ENCODE measurements around the gene KRT2. TPM values are rescaled to one million over a fixed set of nuclear protein-coding genes. Genes with fewer than 3 reads are reported as not detected.

KRT2 gene
- total and polyA plus RNA-seq, 4 donors: not detected

DNA sequence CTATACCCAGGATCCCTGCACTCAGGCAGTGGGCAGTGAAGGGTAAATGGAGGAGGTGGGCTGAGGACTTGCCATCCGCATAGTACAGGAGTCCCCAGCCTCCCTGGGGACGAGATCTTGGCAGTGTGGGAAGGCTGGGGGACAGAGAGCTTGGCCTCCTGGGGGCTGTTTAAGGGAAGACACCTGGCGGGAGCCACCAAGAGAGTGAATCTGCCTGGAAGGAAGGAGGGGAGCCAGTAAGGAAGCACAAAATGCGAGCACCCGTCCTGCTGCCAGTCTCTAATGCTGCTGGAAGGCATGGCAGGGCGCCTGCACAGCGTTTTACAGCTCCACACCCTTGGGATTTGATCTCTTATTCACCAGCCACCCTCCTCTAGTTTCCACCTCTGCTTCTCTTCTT lies 7.4 kb upstream of the KRT2 start:
- Histone ChIP-seq H3K9me3 (ENCODE audit: control insufficient read depth in 4 of 4, low read length in 3 of 4) (no peaks in the 10 kb centered on the region), H3K4me1 (ENCODE audit: control insufficient read depth in 4 of 4, insufficient read depth in 4 of 4, low read length in 3 of 4) (no peaks in the 10 kb centered on the region), H3K27me3 (ENCODE audit: control insufficient read depth in 4 of 4, insufficient read depth in 4 of 4, low read length in 3 of 4) (peaks cover 0 to 2% (median 0%) of the 10 kb centered on the region in 4 donors), H3K9ac (ENCODE audit: low read depth in 1 of 2, low read length in 2 of 2) (no peak overlapping the region), H3K27ac (ENCODE audit: low read depth in 1 of 2, low read length in 2 of 2) (no peak overlapping the region), H3K36me3 (ENCODE audit: control insufficient read depth in 4 of 4, insufficient read depth in 3 of 4, low read depth in 1 of 4, low read length in 3 of 4) (no peaks in the 10 kb centered on the region), H3K4me3 (ENCODE audit: low read depth in 1 of 3, low read length in 3 of 3) (no peak overlapping the region)
- TF ChIP-seq FOXA2 (IDR thresholded peaks at IDR 0.05) (no peak), JUND (IDR thresholded peaks at IDR 0.05) (no peak), YY1 (IDR thresholded peaks at IDR 0.05) (no peak), FOXA1 (IDR thresholded peaks at IDR 0.05) (no peak), GABPA (IDR thresholded peaks at IDR 0.05 in 1 of 2, conservative IDR thresholded peaks at IDR 0.05 in 1 of 2) (no peak), RXRA (IDR thresholded peaks at IDR 0.05) (no peak), NR2F2 (IDR thresholded peaks at IDR 0.05) (no peak), HNF4G (IDR thresholded peaks at IDR 0.05) (no peak), HNF4A (conservative IDR thresholded peaks at IDR 0.05) (no peak), SP1 (IDR thresholded peaks at IDR 0.05) (no peak), RAD21 (IDR thresholded peaks at IDR 0.05) (no peak)
- TF ChIP-seq, protein P1, sequence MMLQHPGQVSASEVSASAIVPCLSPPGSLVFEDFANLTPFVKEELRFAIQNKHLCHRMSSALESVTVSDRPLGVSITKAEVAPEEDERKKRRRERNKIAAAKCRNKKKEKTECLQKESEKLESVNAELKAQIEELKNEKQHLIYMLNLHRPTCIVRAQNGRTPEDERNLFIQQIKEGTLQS (IDR thresholded peaks at IDR 0.05): no peak
- TF ChIP-seq, protein P2, sequence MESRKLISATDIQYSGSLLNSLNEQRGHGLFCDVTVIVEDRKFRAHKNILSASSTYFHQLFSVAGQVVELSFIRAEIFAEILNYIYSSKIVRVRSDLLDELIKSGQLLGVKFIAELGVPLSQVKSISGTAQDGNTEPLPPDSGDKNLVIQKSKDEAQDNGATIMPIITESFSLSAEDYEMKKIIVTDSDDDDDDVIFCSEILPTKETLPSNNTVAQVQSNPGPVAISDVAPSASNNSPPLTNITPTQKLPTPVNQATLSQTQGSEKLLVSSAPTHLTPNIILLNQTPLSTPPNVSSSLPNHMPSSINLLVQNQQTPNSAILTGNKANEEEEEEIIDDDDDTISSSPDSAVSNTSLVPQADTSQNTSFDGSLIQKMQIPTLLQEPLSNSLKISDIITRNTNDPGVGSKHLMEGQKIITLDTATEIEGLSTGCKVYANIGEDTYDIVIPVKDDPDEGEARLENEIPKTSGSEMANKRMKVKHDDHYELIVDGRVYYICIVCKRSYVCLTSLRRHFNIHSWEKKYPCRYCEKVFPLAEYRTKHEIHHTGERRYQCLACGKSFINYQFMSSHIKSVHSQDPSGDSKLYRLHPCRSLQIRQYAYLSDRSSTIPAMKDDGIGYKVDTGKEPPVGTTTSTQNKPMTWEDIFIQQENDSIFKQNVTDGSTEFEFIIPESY (IDR thresholded peaks at IDR 0.05): no peak
- TF ChIP-seq, protein P3, sequence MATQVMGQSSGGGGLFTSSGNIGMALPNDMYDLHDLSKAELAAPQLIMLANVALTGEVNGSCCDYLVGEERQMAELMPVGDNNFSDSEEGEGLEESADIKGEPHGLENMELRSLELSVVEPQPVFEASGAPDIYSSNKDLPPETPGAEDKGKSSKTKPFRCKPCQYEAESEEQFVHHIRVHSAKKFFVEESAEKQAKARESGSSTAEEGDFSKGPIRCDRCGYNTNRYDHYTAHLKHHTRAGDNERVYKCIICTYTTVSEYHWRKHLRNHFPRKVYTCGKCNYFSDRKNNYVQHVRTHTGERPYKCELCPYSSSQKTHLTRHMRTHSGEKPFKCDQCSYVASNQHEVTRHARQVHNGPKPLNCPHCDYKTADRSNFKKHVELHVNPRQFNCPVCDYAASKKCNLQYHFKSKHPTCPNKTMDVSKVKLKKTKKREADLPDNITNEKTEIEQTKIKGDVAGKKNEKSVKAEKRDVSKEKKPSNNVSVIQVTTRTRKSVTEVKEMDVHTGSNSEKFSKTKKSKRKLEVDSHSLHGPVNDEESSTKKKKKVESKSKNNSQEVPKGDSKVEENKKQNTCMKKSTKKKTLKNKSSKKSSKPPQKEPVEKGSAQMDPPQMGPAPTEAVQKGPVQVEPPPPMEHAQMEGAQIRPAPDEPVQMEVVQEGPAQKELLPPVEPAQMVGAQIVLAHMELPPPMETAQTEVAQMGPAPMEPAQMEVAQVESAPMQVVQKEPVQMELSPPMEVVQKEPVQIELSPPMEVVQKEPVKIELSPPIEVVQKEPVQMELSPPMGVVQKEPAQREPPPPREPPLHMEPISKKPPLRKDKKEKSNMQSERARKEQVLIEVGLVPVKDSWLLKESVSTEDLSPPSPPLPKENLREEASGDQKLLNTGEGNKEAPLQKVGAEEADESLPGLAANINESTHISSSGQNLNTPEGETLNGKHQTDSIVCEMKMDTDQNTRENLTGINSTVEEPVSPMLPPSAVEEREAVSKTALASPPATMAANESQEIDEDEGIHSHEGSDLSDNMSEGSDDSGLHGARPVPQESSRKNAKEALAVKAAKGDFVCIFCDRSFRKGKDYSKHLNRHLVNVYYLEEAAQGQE (IDR thresholded peaks at IDR 0.05): no peak
- DNase-seq (ENCODE audit: low spot score): no peak
- 67% methylated on average over 7 of the region's 7 CpGs for whole genome bisulfite sequencing

DNA sequence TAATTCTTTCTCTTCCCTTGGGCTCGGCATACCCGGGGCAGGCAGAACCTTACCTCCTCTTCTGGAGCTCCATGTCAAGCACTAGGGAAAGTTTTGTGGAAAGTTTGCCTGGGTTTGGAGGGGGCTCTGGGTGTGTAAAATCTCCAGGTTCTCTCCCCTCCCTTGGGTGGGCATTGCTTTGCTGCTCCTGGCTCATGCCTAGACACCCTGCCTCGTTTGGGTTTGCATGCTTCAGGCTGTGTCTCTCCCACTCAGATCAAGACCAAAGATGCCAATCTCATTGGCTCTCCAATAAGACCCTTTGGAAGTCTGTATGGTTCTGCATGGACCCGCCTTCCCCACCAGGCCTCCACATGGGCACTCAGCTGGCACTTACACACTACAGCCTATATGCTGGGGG lies 6.2 kb upstream of the KRT2 start:
- Histone ChIP-seq H3K4me3 (ENCODE audit: low read depth in 1 of 3, low read length in 3 of 3) (no peak overlapping the region), H3K36me3 (ENCODE audit: control insufficient read depth in 4 of 4, insufficient read depth in 3 of 4, low read depth in 1 of 4, low read length in 3 of 4) (no peaks in the 10 kb centered on the region), H3K4me1 (ENCODE audit: control insufficient read depth in 4 of 4, insufficient read depth in 4 of 4, low read length in 3 of 4) (no peaks in the 10 kb centered on the region), H3K9ac (ENCODE audit: low read depth in 1 of 2, low read length in 2 of 2) (no peak overlapping the region), H3K27ac (ENCODE audit: low read depth in 1 of 2, low read length in 2 of 2) (no peak overlapping the region), H3K27me3 (ENCODE audit: control insufficient read depth in 4 of 4, insufficient read depth in 4 of 4, low read length in 3 of 4) (peaks cover 0 to 2% (median 0%) of the 10 kb centered on the region in 4 donors), H3K9me3 (ENCODE audit: control insufficient read depth in 4 of 4, low read length in 3 of 4) (no peaks in the 10 kb centered on the region)
- no peak for DNase-seq (ENCODE audit: low spot score)
- TF ChIP-seq GABPA (IDR thresholded peaks at IDR 0.05 in 1 of 2, conservative IDR thresholded peaks at IDR 0.05 in 1 of 2) (no peak), RAD21 (IDR thresholded peaks at IDR 0.05) (no peak), JUND (IDR thresholded peaks at IDR 0.05) (no peak), HNF4G (IDR thresholded peaks at IDR 0.05) (no peak), NR2F2 (IDR thresholded peaks at IDR 0.05) (no peak)
- TF ChIP-seq, protein P4, sequence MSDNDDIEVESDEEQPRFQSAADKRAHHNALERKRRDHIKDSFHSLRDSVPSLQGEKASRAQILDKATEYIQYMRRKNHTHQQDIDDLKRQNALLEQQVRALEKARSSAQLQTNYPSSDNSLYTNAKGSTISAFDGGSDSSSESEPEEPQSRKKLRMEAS (IDR thresholded peaks at IDR 0.05): no peak
- WGBS: 72% methylated on average over 4 of the region's 4 CpGs

Data from liver (tissue), 9 donors.